ENCODE measurements around the gene IQSEC1. TPM values are rescaled to one million over a fixed set of nuclear protein-coding genes. Genes with fewer than 3 reads are reported as not detected.

Gene IQSEC1
- total and polyA plus RNA-seq, 10 of the 15 experiments (the other 5 are each of a cell fraction or from before 2014, with no cell fraction given): 0.92 to 55.2 (median 8.5) TPM

- BruUV-seq (replicated peaks): TSS peak; percentile 87
- CTCF ChIA-PET: interaction anchor here (1.2 to 4.1 kb wide), 7 partner anchors 11 to 155 kb away, joined by 3 to 20 read pairs (median 8); no protein-coding TSS in a partner anchor
- peak overlapping the region; percentile 70 for H3K4me3 ChIP-seq
- H3K4me2 ChIP-seq (ENCODE audit: control insufficient read depth, insufficient read depth): peak overlapping the region; percentile 93
- WGBS (ENCODE audit: insufficient coverage, insufficient replicate concordance, low lambda C conversion rate, missing lambda C conversion rate): 5% methylated on average over 20 of the region's 20 CpGs
- ATAC-seq (peak; percentile 72), DNase-seq (ENCODE audit: low read depth, low spot score) (no peak), FAIRE-seq (no peak)
- POLR2A ChIA-PET: interaction anchor here (0.5 to 7.1 kb wide), 19 partner anchors 13 to 398 kb away, joined by 3 to 170 read pairs (median 4); partner anchors contain the start of gene NUP210
- H3K27me3 ChIP-seq (replicated peaks in 1 of 2; ENCODE audit: control insufficient read depth in 2 of 2, insufficient read depth in 2 of 2, low read length in 1 of 2): no peaks in the 10 kb centered on the region
- peak overlapping the region; percentile 69 for H3K9ac ChIP-seq (ENCODE audit: control insufficient read depth, insufficient read depth, low read length)
- peaks cover 53% of the 10 kb centered on the region for H3K79me2 ChIP-seq (ENCODE audit: control insufficient read depth, insufficient read depth, low read length)
- H3K4me1 ChIP-seq (ENCODE audit: control insufficient read depth, insufficient read depth, low read length): peaks cover 32% of the 10 kb centered on the region
- in situ Hi-C loops (cut with MboI): no loop called here
- 0 out of 2 replicates have a peak overlapping the region, but pooled peaks have one; percentile 1 for H2AFZ ChIP-seq (ENCODE audit: control insufficient read depth, low read depth, low read length)
- H3K9me3 ChIP-seq (replicated peaks; ENCODE audit: control insufficient read depth, insufficient read depth, low read length): no peaks in the 10 kb centered on the region
- SMC1A ChIA-PET (ENCODE audit: uncharacterized antibody, unreplicated experiment): interaction anchor here (0.6 to 6.7 kb wide), 10 partner anchors 8 to 1395 kb away, joined by 3 to 123 read pairs (median 6); no protein-coding TSS in a partner anchor
- no peaks in the 10 kb centered on the region for H4K20me1 ChIP-seq (ENCODE audit: control insufficient read depth, insufficient read depth)
- intact Hi-C loops (cut with micrococcal nuclease; ENCODE audit: unreplicated experiment): no loop called here
- RAD21 ChIA-PET (ENCODE audit: unreplicated experiment): interaction anchor here (0.6 to 6.5 kb wide), 19 partner anchors 10 to 396 kb away, joined by 3 to 89 read pairs (median 3); no protein-coding TSS in a partner anchor
- H3K27ac ChIP-seq (ENCODE audit: control insufficient read depth, insufficient read depth): peak overlapping the region; percentile 99
- H3K36me3 ChIP-seq (ENCODE audit: control insufficient read depth in 2 of 2, insufficient read depth in 2 of 2, low read length in 1 of 2): no peaks in the 10 kb centered on the region; a peak in 1 of 4 replicates
- TF ChIP-seq CEBPB (IDR thresholded peaks at IDR 0.05; ENCODE audit: borderline replicate concordance in 1 of 2, low read depth in 2 of 2, low read length in 2 of 2) (no peak), PAX8 (IDR thresholded peaks at IDR 0.05) (no peak), NFXL1 (IDR thresholded peaks at IDR 0.05; ENCODE audit: borderline replicate concordance) (no peak), POLR2A (IDR thresholded peaks at IDR 0.05; ENCODE audit: low read depth, low read length) (no peak), TCF3 (IDR thresholded peaks at IDR 0.05; ENCODE audit: borderline replicate concordance, insufficient read depth, low read depth, low read length) (no peak), TCF12 (IDR thresholded peaks at IDR 0.05; ENCODE audit: low read depth, low read length) (peak; percentile 72; the same call in 1 of the 2 replicates), SPI1 (IDR thresholded peaks at IDR 0.05; ENCODE audit: borderline replicate concordance, insufficient read depth, low read depth, low read length) (peak; percentile 51; the same call in 1 of the 2 replicates), ATF7 (IDR thresholded peaks at IDR 0.05; ENCODE audit: low read depth) (no peak), PKNOX1 (IDR thresholded peaks at IDR 0.05) (no peak), RAD21 (IDR thresholded peaks at IDR 0.05; ENCODE audit: insufficient read depth, low read depth, low read length) (no peak), BHLHE40 (IDR thresholded peaks at IDR 0.05; ENCODE audit: borderline replicate concordance in 1 of 2, low read depth in 2 of 2, low read length in 1 of 2) (peak in 1 of 2 experiments; percentile 37; a peak in 1 of 4 replicates), MEF2B (IDR thresholded peaks at IDR 0.05; ENCODE audit: partially characterized antibody, poor library complexity, severe bottlenecking) (peak; percentile 95), BACH1 (IDR thresholded peaks at IDR 0.05; ENCODE audit: borderline replicate concordance) (no peak), MXI1 (IDR thresholded peaks at IDR 0.05; ENCODE audit: low read depth, low read length) (peak; percentile 31; the same call in 1 of the 2 replicates), BRCA1 (IDR thresholded peaks at IDR 0.05; ENCODE audit: low read depth, low read length) (no peak), ZBED1 (IDR thresholded peaks at IDR 0.05; ENCODE audit: borderline replicate concordance) (no peak), E4F1 (IDR thresholded peaks at IDR 0.05; ENCODE audit: borderline replicate concordance, partially characterized antibody) (no peak), NR2C1 (IDR thresholded peaks at IDR 0.05) (no peak)
Observed at GRCh38 chr3:13022348-13023234, 50.6 kb downstream of the IQSEC1 start.

Data from GM12878 (cell line).